Hepatic stellate cell (primary cell): ENCODE data around the gene GRAMD4.
"Not testable (repeated sequence)": the region's sequence is repeated elsewhere in the genome, so short reads cannot be mapped to it uniquely, and the experiment has no call there.

ENCODE experiments used
- DNase-seq: peaks from one replicate; pipeline ENCODE4 v3.0.0; 2011; ENCODE audit warnings: low spot score

Gene GRAMD4

GRCh38 chr22:46620588-46621242 lies 529 bp downstream of the GRAMD4 start:
- no peak for DNase-seq

- not testable (repeated sequence) for DNase-seq
Measured at GRCh38 chr22:46621243-46621930, 1.2 kb downstream of the GRAMD4 start.

GRCh38 chr22:46622081-46622521 lies 1.9 kb downstream of the GRAMD4 start:
- DNase-seq, result no peak

GRCh38 chr22:46625113-46625842 lies 5.1 kb downstream of the GRAMD4 start:
- DNase-seq, result no peak

- no peak for DNase-seq
Measured at GRCh38 chr22:46625843-46626349, 5.7 kb downstream of the GRAMD4 start.

- DNase-seq, result no peak
Measured at GRCh38 chr22:46626356-46626755, 6.2 kb downstream of the GRAMD4 start.

- DNase-seq, result no peak
Measured at GRCh38 chr22:46626911-46627805, 7.0 kb downstream of the GRAMD4 start.

- no peak for DNase-seq
Measured at GRCh38 chr22:46627806-46628482, 7.8 kb downstream of the GRAMD4 start.

- no peak for DNase-seq
Measured at GRCh38 chr22:46628756-46629155, 8.6 kb downstream of the GRAMD4 start.

GRCh38 chr22:46629291-46629690 lies 9.1 kb downstream of the GRAMD4 start:
- DNase-seq, result no peak

- no peak for DNase-seq
Measured at GRCh38 chr22:46631113-46631512, 10.9 kb downstream of the GRAMD4 start.

GRCh38 chr22:46632646-46633249 lies 12.6 kb downstream of the GRAMD4 start:
- DNase-seq, result no peak

- DNase-seq, result no peak
Measured at GRCh38 chr22:46633334-46633890, 13.2 kb downstream of the GRAMD4 start.

GRCh38 chr22:46634011-46634699 lies 14.0 kb downstream of the GRAMD4 start:
- no peak for DNase-seq

GRCh38 chr22:46634973-46635685 lies 14.9 kb downstream of the GRAMD4 start:
- DNase-seq, result not testable (repeated sequence)

GRCh38 chr22:46635756-46636155 lies 15.6 kb downstream of the GRAMD4 start:
- DNase-seq, result no peak

- DNase-seq, result no peak
Measured at GRCh38 chr22:46636221-46637002, 16.2 kb downstream of the GRAMD4 start.
